Heart left ventricle (tissue), 16 donors: ENCODE measurements around the gene SART1. TPM values are rescaled to one million over a fixed set of nuclear protein-coding genes. Genes with fewer than 3 reads are reported as not detected.

Experiments used
- ATAC-seq, 4 donors: fragments of 200-7000 bp; cut with Tn5 transposase; one replicate each; pipeline ENCODE4 v1.9.1; 2020 to 2022; ENCODE audit warnings: moderate library complexity in 4 of 4, mild to moderate bottlenecking in 3 of 4, moderate number of reproducible peaks in 1 of 4
- DNase-seq, 5 donors: peaks; one replicate each; pipeline ENCODE4 v3.0.0-alpha.2; 2020
- H3K27ac ChIP-seq, 12 donors: fragments of 200-600 bp; sonication (generic) in 4 of 12; one replicate each; pipeline versions ENCODE4 v1.5.0 to v1.8.0; 2016 to 2022; ENCODE audit warnings: mild to moderate bottlenecking in 2 of 12
- H3K27me3 ChIP-seq, 9 donors: fragments of 200-600 bp; sonication (generic) in 2 of 9; one replicate each; pipeline versions ENCODE4 v1.5.1 to v1.8.0; 2016 to 2022; ENCODE audit warnings: mild to moderate bottlenecking in 3 of 9
- H3K36me3 ChIP-seq, 9 donors: fragments of 200-600 bp; sonication (generic) in 2 of 9; one replicate each; pipeline versions ENCODE4 v1.5.0 to v1.8.0; 2018 to 2022; ENCODE audit warnings: mild to moderate bottlenecking in 2 of 9
- H3K4me1 ChIP-seq, 12 donors: fragments of 200-600 bp; sonication (generic) in 4 of 12; one replicate each; pipeline versions ENCODE4 v1.5.0 to v1.8.0; 2016 to 2022; ENCODE audit warnings: mild to moderate bottlenecking in 3 of 12
- H3K4me3 ChIP-seq, 12 donors: fragments of 200-600 bp; sonication (generic) in 4 of 12; one replicate each; pipeline versions ENCODE4 v1.5.0 to v1.8.0; 2017 to 2022; ENCODE audit warnings: mild to moderate bottlenecking in 9 of 12, moderate library complexity in 4 of 12
- H3K9me3 ChIP-seq, 12 donors: fragments of 200-600 bp; sonication (generic) in 4 of 12; one replicate each; pipeline versions ENCODE4 v1.5.0 to v1.8.0; 2016 to 2022; ENCODE audit warnings: mild to moderate bottlenecking in 1 of 12
- POLR2A ChIP-seq, 2 donors: fragments of 450-650 bp; IDR thresholded peaks; one replicate each; pipeline ENCODE4 v1.6.1; 2017; ENCODE audit warnings: antibody characterized with exemption in 2 of 2, mild to moderate bottlenecking in 2 of 2, moderate library complexity in 2 of 2
- WGBS, 4 donors: extraction: QIAGEN DNeasy Blood & Tissue Kit in 2 of 4; methylation state at CpG; one replicate each; pipeline versions ENCODE4 v1.1.5 to v1.1.7; 2013 to 2018; 5-methylcytosine and 5-hydroxymethylcytosine counted together
- intact Hi-C, 10 donors: fragments of 100-400 bp; cut with DNase I; formaldehyde crosslinking; loops; one replicate each; pipeline versions ENCODE4 v1.11.1 to v1.14.2; 2022
- polyA plus RNA-seq, 2 donors: library from polyadenylated mRNA; stranded (reverse); fragments of 200-250 nt; gene quantifications; one replicate each; pipeline ENCODE4 v1.2.3, GENCODE V29; 2013
- total RNA-seq, 9 donors: library from RNA; depleted of rRNA in 2 of 9; stranded (reverse); fragments of >200 nt in 2 of 9; fragmentation: NEBNext Ultra II Directional in 3 of 9; extraction: Animal tissue kit (Norgen Biotek cat#: 25700) in 3 of 9; gene quantifications; one replicate each; pipeline versions ENCODE4 v1.1.0 to v1.2.4, GENCODE V29; 2016 to 2023
- TF ChIP-seq, protein P1 (sequence below), 12 donors: fragments of 200-600 bp; sonication (generic) in 4 of 12; IDR thresholded peaks; one replicate each; pipeline versions ENCODE4 v1.5.0 to v1.8.0; 2018 to 2022; ENCODE audit warnings: antibody characterized with exemption in 12 of 12, mild to moderate bottlenecking in 5 of 12
- donor health status: ischemic (EF 13 %, LVEDD 7.1; RV severe dilation, severe dysfunction).
- donor health status: healthy with polysubstance abuse.
- donor health status: DM: no; HTN: yes; CAD: no.
- donor health status: DM: no; HTN: no; CAD: no.
- donor health status: ischemic (EF 25% LVEDD 6.9; RV normal size, moderate dysfunction).
- donor health status: ischemic (EF 25% LVEDD 5.7; RV mildly dilated, moderate dysfunction).
- donor health status: healthy.
- donor health status: DM: yes; HTN: yes; CAD: no.
- donor health status: ischemic (EF 35%, LVEDD 5.7; RV mildly dilated, moderate dysfunction).
- donor health status: nonischemic (EF 11% LVEDD 7.7; RV severe dilation, severe dysfunction).
- donor health status: DM: yes; HTN: yes; CAD: no.
- donor health status: PGD.
- donor health status: ischemic (EF 29% LVEDD 5.4; RV normal size, mild dysfunction).
- donor health status: nonischemic (EF 23%, LVEDD 6.1; RV moderate dilation, normal function).

SART1 gene
- total and polyA plus RNA-seq, 11 donors = 21.6 to 70.1 (median 31.5) TPM

DNA sequence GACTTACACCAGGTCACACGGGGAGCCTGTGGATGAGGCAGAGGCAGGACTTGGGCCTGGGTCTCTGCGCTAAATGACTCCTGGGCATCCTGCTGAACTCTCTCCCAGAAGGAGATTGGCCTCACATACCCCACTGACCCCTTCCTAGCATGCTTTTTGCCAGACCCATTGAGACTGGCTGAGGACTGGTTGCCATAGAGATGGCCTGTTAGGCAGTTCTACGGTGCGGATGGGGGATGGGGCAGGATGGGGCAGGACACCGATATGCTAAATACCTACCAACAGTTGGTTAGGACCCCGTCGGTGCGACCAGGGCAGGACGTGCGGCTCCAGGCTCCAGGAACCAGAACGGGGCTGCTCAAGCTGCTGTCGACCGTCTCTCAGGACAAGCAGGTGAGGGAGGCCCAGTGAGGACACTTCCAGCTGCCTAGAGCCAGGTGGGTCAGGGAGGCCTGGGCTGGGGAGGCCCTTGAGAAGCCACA is 16.1 kb upstream of the SART1 start, which contains the start of gene TSGA10IP:
TSS of gene TSGA10IP (plus strand) at position 51 of the 482 bp plus-strand sequence. CDS start at position 247, 196 bp downstream.
- no peak within 1 kb of the TSS for H3K4me3 ChIP-seq
- no peaks in the 10 kb centered on the region for H3K36me3 ChIP-seq
- DNase-seq (no peak), ATAC-seq (no peak)
- H3K27ac ChIP-seq = no peak within 1 kb of the TSS
- H3K4me1 ChIP-seq = peaks cover 0 to 19% (median 0%) of the 10 kb centered on the region in 12 donors
- TF ChIP-seq POLR2A (IDR thresholded peaks at IDR 0.05) = no peak
- TF ChIP-seq, protein P1, sequence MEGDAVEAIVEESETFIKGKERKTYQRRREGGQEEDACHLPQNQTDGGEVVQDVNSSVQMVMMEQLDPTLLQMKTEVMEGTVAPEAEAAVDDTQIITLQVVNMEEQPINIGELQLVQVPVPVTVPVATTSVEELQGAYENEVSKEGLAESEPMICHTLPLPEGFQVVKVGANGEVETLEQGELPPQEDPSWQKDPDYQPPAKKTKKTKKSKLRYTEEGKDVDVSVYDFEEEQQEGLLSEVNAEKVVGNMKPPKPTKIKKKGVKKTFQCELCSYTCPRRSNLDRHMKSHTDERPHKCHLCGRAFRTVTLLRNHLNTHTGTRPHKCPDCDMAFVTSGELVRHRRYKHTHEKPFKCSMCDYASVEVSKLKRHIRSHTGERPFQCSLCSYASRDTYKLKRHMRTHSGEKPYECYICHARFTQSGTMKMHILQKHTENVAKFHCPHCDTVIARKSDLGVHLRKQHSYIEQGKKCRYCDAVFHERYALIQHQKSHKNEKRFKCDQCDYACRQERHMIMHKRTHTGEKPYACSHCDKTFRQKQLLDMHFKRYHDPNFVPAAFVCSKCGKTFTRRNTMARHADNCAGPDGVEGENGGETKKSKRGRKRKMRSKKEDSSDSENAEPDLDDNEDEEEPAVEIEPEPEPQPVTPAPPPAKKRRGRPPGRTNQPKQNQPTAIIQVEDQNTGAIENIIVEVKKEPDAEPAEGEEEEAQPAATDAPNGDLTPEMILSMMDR (IDR thresholded peaks at IDR 0.05) = no peak
- intact Hi-C loops = no loop called here
- peaks cover 0 to 12% (median 0%) of the 10 kb centered on the region in 9 donors for H3K27me3 ChIP-seq
- no peaks in the 10 kb centered on the region for H3K9me3 ChIP-seq
- 52 to 57% (median 55%) methylated on average over 12 to 13 of the region's 13 CpGs for WGBS, 4 donors

DNA sequence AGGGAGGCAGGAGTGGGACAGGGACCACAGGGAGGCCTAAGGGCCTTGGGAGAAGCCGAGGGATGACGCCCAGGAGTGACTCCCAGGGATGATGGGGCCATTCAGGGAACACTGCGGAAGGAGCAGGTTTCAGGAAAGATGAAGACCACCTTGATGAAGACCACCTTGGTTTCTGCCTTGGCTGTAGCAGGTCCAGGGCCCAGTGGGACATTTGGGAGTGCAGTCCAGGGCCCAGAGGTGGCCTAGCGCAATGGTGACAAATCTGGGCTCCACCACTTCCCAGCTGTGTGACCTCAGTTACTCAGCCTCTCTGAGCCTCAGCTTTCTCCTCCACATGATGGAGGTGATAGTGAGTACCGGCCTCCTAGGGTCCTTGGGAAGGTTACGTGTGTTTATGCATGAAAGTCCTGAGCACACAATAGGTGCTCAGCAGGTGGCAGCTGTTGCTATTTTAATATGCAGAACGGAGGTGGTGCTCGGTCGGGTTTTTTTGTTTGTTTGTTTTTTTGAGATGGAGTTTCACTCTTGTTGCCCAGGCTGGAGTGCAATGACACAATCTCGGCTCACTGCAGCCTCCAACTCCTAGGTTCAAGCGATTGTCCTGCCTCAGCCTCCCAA is 15.5 kb upstream of the SART1 start:
- 83 to 89% (median 84%) methylated on average over 11 of the region's 11 CpGs for WGBS, 4 donors
- no peak for DNase-seq
- TF ChIP-seq POLR2A (IDR thresholded peaks at IDR 0.05) = no peak
- TF ChIP-seq, protein P1 (IDR thresholded peaks at IDR 0.05) = no peak
- Histone ChIP-seq H3K27ac (no peak overlapping the region), H3K9me3 (no peaks in the 10 kb centered on the region), H3K4me1 (peaks cover 0 to 16% (median 0%) of the 10 kb centered on the region in 12 donors), H3K27me3 (peaks cover 0 to 10% (median 0%) of the 10 kb centered on the region in 9 donors), H3K36me3 (no peaks in the 10 kb centered on the region), H3K4me3 (no peak overlapping the region)
- intact Hi-C loops = no loop called here
- ATAC-seq = no peak

- no peak for TF ChIP-seq POLR2A (IDR thresholded peaks at IDR 0.05)
- TF ChIP-seq, protein P1 (IDR thresholded peaks at IDR 0.05) = no peak
- peaks cover 0 to 6% (median 0%) of the 10 kb centered on the region in 9 donors for H3K27me3 ChIP-seq
- ATAC-seq (no peak), DNase-seq (no peak)
- no peak overlapping the region for H3K27ac ChIP-seq
- intact Hi-C loops = no loop called here
- H3K36me3 ChIP-seq = no peaks in the 10 kb centered on the region
- no peaks in the 10 kb centered on the region for H3K9me3 ChIP-seq
- WGBS, 4 donors = 77 to 86% (median 84%) methylated on average over 2 to 4 of the region's 4 CpGs
- H3K4me3 ChIP-seq = no peak overlapping the region
- H3K4me1 ChIP-seq = peaks cover 0 to 10% (median 0%) of the 10 kb centered on the region in 12 donors
Observed at GRCh38 chr11:65946655-65947054, 14.9 kb upstream of the SART1 start.

- ATAC-seq (no peak), DNase-seq (no peak)
- H3K27ac ChIP-seq = no peak overlapping the region
- no peaks in the 10 kb centered on the region for H3K36me3 ChIP-seq
- no peak overlapping the region for H3K4me3 ChIP-seq
- TF ChIP-seq POLR2A (IDR thresholded peaks at IDR 0.05) = no peak
- TF ChIP-seq, protein P1 (IDR thresholded peaks at IDR 0.05) = no peak
- 39 to 50% (median 42%) methylated on average over 8 to 13 of the region's 13 CpGs for WGBS, 4 donors
- peaks cover 0 to 5% (median 0%) of the 10 kb centered on the region in 12 donors for H3K4me1 ChIP-seq
- peaks cover 0 to 6% (median 0%) of the 10 kb centered on the region in 9 donors for H3K27me3 ChIP-seq
- intact Hi-C loops = no loop called here
- H3K9me3 ChIP-seq = no peaks in the 10 kb centered on the region
Observed at GRCh38 chr11:65947133-65947532, 14.4 kb upstream of the SART1 start.
